ENCODE results near the gene SAXO1. TPM values are rescaled to one million over a fixed set of nuclear protein-coding genes. Genes with fewer than 3 reads are reported as not detected.

Gene SAXO1
- total and polyA plus RNA-seq, 2 donors from 2014 or later, result 0.35 TPM; not detected in 1

DNA sequence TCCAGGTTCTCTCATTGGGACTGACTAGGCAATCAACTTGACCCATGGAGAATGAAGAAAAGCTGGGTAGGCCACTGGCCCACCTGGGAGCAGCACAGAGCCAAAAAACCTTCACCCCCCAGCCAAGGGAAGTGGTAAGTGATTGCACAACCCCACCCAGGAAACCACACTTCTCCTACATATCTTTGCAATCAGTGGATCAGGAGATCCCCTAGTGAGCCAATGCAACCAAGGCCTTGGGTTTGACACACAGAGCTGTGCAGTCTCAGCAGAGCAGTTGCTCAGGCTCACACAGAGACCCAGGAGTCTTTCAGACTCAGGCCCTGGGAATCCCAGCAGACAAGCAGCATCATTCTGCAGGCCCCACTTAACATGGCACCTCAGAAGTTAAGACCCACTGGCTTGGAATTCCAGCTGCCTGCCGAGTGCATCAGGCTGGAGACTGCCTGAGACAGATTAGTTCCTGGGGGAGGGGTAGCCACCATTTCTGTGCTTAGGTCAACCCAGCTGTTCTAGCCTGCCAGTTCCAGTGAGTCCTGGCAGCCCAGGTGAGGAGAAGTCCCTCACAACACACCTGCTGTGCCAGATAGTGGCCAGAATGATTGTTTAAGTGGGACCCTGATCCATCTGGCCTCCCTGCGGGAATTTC, 136.4 kb downstream of the SAXO1 start:
- Histone ChIP-seq H3K27me3 (ENCODE audit: control insufficient read depth, insufficient read depth, low read length) (no peaks in the 10 kb centered on the region), H3K9me3 (ENCODE audit: control insufficient read depth in 2 of 3, insufficient read depth in 1 of 3, low read length in 3 of 3) (peaks cover 0 to 20% (median 5%) of the 10 kb centered on the region in 3 donors), H3K9ac (ENCODE audit: low read length in 3 of 3) (no peak overlapping the region), H3K4me1 (ENCODE audit: control insufficient read depth in 2 of 3, insufficient read depth in 2 of 3, low read depth in 1 of 3, low read length in 3 of 3) (no peaks in the 10 kb centered on the region), H3K4me3 (ENCODE audit: low read length in 3 of 3) (no peak overlapping the region), H3K27ac (ENCODE audit: low read depth in 2 of 2, low read length in 2 of 2) (no peak overlapping the region), H3K36me3 (ENCODE audit: control insufficient read depth in 2 of 3, insufficient read depth in 3 of 3, low read length in 3 of 3) (no peaks in the 10 kb centered on the region)
- intact Hi-C loops (cut with DNase I), result no loop called here
- TF ChIP-seq, protein P1, sequence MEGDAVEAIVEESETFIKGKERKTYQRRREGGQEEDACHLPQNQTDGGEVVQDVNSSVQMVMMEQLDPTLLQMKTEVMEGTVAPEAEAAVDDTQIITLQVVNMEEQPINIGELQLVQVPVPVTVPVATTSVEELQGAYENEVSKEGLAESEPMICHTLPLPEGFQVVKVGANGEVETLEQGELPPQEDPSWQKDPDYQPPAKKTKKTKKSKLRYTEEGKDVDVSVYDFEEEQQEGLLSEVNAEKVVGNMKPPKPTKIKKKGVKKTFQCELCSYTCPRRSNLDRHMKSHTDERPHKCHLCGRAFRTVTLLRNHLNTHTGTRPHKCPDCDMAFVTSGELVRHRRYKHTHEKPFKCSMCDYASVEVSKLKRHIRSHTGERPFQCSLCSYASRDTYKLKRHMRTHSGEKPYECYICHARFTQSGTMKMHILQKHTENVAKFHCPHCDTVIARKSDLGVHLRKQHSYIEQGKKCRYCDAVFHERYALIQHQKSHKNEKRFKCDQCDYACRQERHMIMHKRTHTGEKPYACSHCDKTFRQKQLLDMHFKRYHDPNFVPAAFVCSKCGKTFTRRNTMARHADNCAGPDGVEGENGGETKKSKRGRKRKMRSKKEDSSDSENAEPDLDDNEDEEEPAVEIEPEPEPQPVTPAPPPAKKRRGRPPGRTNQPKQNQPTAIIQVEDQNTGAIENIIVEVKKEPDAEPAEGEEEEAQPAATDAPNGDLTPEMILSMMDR (IDR thresholded peaks at IDR 0.05; ENCODE audit: borderline replicate concordance, extremely low read depth, insufficient read depth), result no peak
- no peak for FAIRE-seq
- DNase-seq, result no peak

DNA sequence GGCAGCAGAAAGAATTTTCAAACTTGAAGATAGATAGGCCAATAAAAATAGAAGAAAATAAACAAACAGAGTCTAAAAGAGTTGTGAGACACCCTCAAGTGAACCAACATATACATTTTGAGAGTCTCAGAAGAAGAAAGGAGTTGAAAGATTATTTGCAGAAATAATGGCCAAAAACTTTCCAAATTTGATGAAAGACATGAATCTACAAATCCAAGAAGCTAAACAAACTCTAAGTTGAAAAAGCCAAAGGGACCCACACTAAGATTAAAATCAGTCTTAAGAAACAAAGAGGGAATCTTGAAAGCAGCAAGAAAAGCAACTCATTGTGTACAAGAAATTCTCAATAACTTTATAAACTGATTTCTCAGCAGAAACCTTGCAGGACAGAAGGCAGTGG, 137.0 kb downstream of the SAXO1 start:
- TF ChIP-seq, protein P1 (IDR thresholded peaks at IDR 0.05; ENCODE audit: borderline replicate concordance, extremely low read depth, insufficient read depth), result no peak
- H3K4me3 ChIP-seq (ENCODE audit: low read length in 3 of 3), result no peak overlapping the region
- no peak for DNase-seq
- no peak overlapping the region for H3K9ac ChIP-seq (ENCODE audit: low read length in 3 of 3)
- FAIRE-seq, result no peak
- no peaks in the 10 kb centered on the region for H3K36me3 ChIP-seq (ENCODE audit: control insufficient read depth in 2 of 3, insufficient read depth in 3 of 3, low read length in 3 of 3)
- H3K9me3 ChIP-seq (ENCODE audit: control insufficient read depth in 2 of 3, insufficient read depth in 1 of 3, low read length in 3 of 3), result peaks cover 0 to 20% (median 5%) of the 10 kb centered on the region in 3 donors
- no peaks in the 10 kb centered on the region for H3K4me1 ChIP-seq (ENCODE audit: control insufficient read depth in 2 of 3, insufficient read depth in 2 of 3, low read depth in 1 of 3, low read length in 3 of 3)
- intact Hi-C loops (cut with DNase I), result no loop called here
- H3K27ac ChIP-seq (ENCODE audit: low read depth in 2 of 2, low read length in 2 of 2), result no peak overlapping the region
- no peaks in the 10 kb centered on the region for H3K27me3 ChIP-seq (ENCODE audit: control insufficient read depth, insufficient read depth, low read length)

DNA sequence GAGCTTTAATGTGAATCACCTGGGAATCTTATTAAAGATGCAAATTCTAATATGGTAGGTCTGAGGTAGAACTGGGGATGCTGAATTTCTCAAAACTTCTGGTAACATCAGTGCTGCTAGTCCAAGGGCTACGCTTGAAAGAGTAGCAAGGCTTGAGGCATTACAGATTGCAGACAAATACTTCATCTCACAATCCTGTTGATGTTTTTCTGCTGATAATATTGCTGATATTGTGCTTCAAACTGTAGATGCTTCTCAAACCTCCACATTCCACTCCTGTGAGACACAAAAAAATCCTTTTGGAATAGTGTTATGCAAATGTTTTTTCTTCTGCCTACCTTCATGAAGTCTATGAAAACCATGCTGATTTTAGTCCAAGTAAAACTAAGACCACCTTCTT, 139.5 kb downstream of the SAXO1 start:
- no peak overlapping the region for H3K4me3 ChIP-seq (ENCODE audit: low read length in 3 of 3)
- intact Hi-C loops (cut with DNase I), result no loop called here
- DNase-seq, result no peak
- H3K9me3 ChIP-seq (ENCODE audit: control insufficient read depth in 2 of 3, insufficient read depth in 1 of 3, low read length in 3 of 3), result peaks cover 0 to 20% (median 5%) of the 10 kb centered on the region in 3 donors
- H3K4me1 ChIP-seq (ENCODE audit: control insufficient read depth in 2 of 3, insufficient read depth in 2 of 3, low read depth in 1 of 3, low read length in 3 of 3), result no peaks in the 10 kb centered on the region
- TF ChIP-seq, protein P1 (IDR thresholded peaks at IDR 0.05; ENCODE audit: borderline replicate concordance, extremely low read depth, insufficient read depth), result no peak
- no peak overlapping the region for H3K9ac ChIP-seq (ENCODE audit: low read length in 3 of 3)
- FAIRE-seq, result no peak
- no peak overlapping the region for H3K27ac ChIP-seq (ENCODE audit: low read depth in 2 of 2, low read length in 2 of 2)
- H3K36me3 ChIP-seq (ENCODE audit: control insufficient read depth in 2 of 3, insufficient read depth in 3 of 3, low read length in 3 of 3), result no peaks in the 10 kb centered on the region
- H3K27me3 ChIP-seq (ENCODE audit: control insufficient read depth, insufficient read depth, low read length), result no peaks in the 10 kb centered on the region

DNA sequence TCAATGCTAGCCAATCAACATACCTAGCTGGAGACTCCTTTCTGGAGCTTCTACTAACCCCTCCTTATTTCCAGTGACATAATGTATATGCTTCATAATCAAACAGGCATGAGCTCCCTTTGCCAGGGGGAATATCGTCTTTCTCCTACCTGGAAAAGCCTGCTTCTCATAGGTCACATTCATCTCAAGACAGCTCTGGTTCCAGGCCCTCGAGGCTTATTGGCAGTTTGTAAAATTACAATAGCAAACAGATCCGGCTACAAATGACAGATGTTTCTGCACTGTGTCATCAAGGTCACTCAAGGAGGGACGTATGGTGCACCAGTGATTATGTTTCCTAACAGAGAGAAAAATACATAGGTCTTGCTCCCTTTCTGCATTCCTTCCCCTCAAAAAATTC, 140.0 kb downstream of the SAXO1 start:
- no peaks in the 10 kb centered on the region for H3K36me3 ChIP-seq (ENCODE audit: control insufficient read depth in 2 of 3, insufficient read depth in 3 of 3, low read length in 3 of 3)
- H3K27ac ChIP-seq (ENCODE audit: low read depth in 2 of 2, low read length in 2 of 2), result no peak overlapping the region
- H3K9ac ChIP-seq (ENCODE audit: low read length in 3 of 3), result no peak overlapping the region
- DNase-seq (no peak), FAIRE-seq (no peak)
- H3K27me3 ChIP-seq (ENCODE audit: control insufficient read depth, insufficient read depth, low read length), result no peaks in the 10 kb centered on the region
- H3K4me3 ChIP-seq (ENCODE audit: low read length in 3 of 3), result no peak overlapping the region
- H3K4me1 ChIP-seq (ENCODE audit: control insufficient read depth in 2 of 3, insufficient read depth in 2 of 3, low read depth in 1 of 3, low read length in 3 of 3), result no peaks in the 10 kb centered on the region
- intact Hi-C loops (cut with DNase I), result no loop called here
- peaks cover 0 to 20% (median 5%) of the 10 kb centered on the region in 3 donors for H3K9me3 ChIP-seq (ENCODE audit: control insufficient read depth in 2 of 3, insufficient read depth in 1 of 3, low read length in 3 of 3)
- TF ChIP-seq, protein P1 (IDR thresholded peaks at IDR 0.05; ENCODE audit: borderline replicate concordance, extremely low read depth, insufficient read depth), result no peak
